Measurements from ENCODE around the gene PLOD2. TPM values are rescaled to one million over a fixed set of nuclear protein-coding genes. Genes with fewer than 3 reads are reported as not detected.

PLOD2 gene
- total and polyA plus RNA-seq, 9 donors: 29.6 to 65.4 (median 40.6) TPM

- H3K9me3 ChIP-seq: no peaks in the 10 kb centered on the region
- intact Hi-C loops (cut with DNase I): loop anchor here in 1 of 4 donors (5.0 kb wide), 1 partner anchor 76 kb away; no protein-coding TSS in a partner anchor
- no peaks in the 10 kb centered on the region for H3K27me3 ChIP-seq
- no peak overlapping the region for H3K27ac ChIP-seq
- no peaks in the 10 kb centered on the region for H3K4me1 ChIP-seq (ENCODE audit: insufficient read depth)
- H3K36me3 ChIP-seq: no peaks in the 10 kb centered on the region
- no peak overlapping the region for H3K4me3 ChIP-seq
- TF ChIP-seq EP300 (IDR thresholded peaks at IDR 0.05) (no peak), CTCF (IDR thresholded peaks at IDR 0.05) (no peak), POLR2A (IDR thresholded peaks at IDR 0.05) (no peak)
- WGBS, 3 donors: 65 to 83% (median 82%) methylated on average over 2 of the region's 2 CpGs
- no peak for DNase-seq
Observed at GRCh38 chr3:146071632-146072031, 89.4 kb downstream of the PLOD2 start.

- intact Hi-C loops (cut with DNase I): loop anchor here in 2 of 4 donors (5.0 to 10.0 kb wide), 3 partner anchors 120 to 508 kb away; no protein-coding TSS in a partner anchor
- WGBS, 3 donors: 84 to 94% (median 91%) methylated on average over 3 of the region's 3 CpGs
Observed at GRCh38 chr3:146067048-146067447, 93.9 kb downstream of the PLOD2 start.

GRCh38 chr3:146065573-146066006 is 95.4 kb downstream of the PLOD2 start:
- intact Hi-C loops (cut with DNase I): loop anchor here in 2 of 4 donors (5.0 to 10.0 kb wide), 3 partner anchors 122 to 509 kb away; no protein-coding TSS in a partner anchor
- peak in 1 of 5 donors; percentile 31 for DNase-seq
- no peaks in the 10 kb centered on the region for H3K9me3 ChIP-seq
- no peaks in the 10 kb centered on the region for H3K36me3 ChIP-seq
- H3K27me3 ChIP-seq: no peaks in the 10 kb centered on the region
- H3K27ac ChIP-seq: no peak overlapping the region
- H3K4me3 ChIP-seq: no peak overlapping the region
- no peak for TF ChIP-seq POLR2A (IDR thresholded peaks at IDR 0.05)
- TF ChIP-seq EP300 (IDR thresholded peaks at IDR 0.05): no peak
- peak; percentile 46 to 72 (median 57) for TF ChIP-seq CTCF (IDR thresholded peaks at IDR 0.05)
- WGBS, 3 donors: 39 to 46% (median 41%) methylated on average over 2 of the region's 2 CpGs
- H3K4me1 ChIP-seq (ENCODE audit: insufficient read depth): no peaks in the 10 kb centered on the region

More at GRCh38 chr3:146067048-146067447, 93.9 kb downstream of the PLOD2 start:
- Histone ChIP-seq H3K4me3 (no peak overlapping the region), H3K27ac (no peak overlapping the region), H3K36me3 (no peaks in the 10 kb centered on the region), H3K9me3 (no peaks in the 10 kb centered on the region), H3K27me3 (no peaks in the 10 kb centered on the region), H3K4me1 (ENCODE audit: insufficient read depth) (no peaks in the 10 kb centered on the region)
- TF ChIP-seq CTCF (IDR thresholded peaks at IDR 0.05) (no peak), POLR2A (IDR thresholded peaks at IDR 0.05) (no peak)
- DNase-seq: no peak

GRCh38 chr3:146058241-146058640 is 102.7 kb downstream of the PLOD2 start:
- intact Hi-C loops (cut with DNase I): loop anchor here in 1 of 4 donors (10.0 kb wide), 1 partner anchor 1367 kb away; no protein-coding TSS in a partner anchor
- 94 to 97% (median 97%) methylated on average over 2 of the region's 2 CpGs for WGBS, 3 donors
- H3K27me3 ChIP-seq: no peaks in the 10 kb centered on the region
- no peak for DNase-seq
- no peaks in the 10 kb centered on the region for H3K9me3 ChIP-seq
- H3K27ac ChIP-seq: no peak overlapping the region
- no peaks in the 10 kb centered on the region for H3K36me3 ChIP-seq
- TF ChIP-seq CTCF (IDR thresholded peaks at IDR 0.05) (no peak), EP300 (IDR thresholded peaks at IDR 0.05) (no peak), POLR2A (IDR thresholded peaks at IDR 0.05) (no peak)
- no peaks in the 10 kb centered on the region for H3K4me1 ChIP-seq (ENCODE audit: insufficient read depth)
- no peak overlapping the region for H3K4me3 ChIP-seq
